Measurements from ENCODE around the gene PSMG3. TPM values are rescaled to one million over a fixed set of nuclear protein-coding genes. Genes with fewer than 3 reads are reported as not detected.

The PSMG3 gene
- total and polyA plus RNA-seq, 2 donors (not counting 3 experiments of a cell fraction or from before 2014, with no cell fraction given), result 25.5 to 49.7 TPM

- ChIA-PET CTCF (interaction anchor here (0.9 to 1.1 kb wide), 2 partner anchors 10 to 12 kb away, joined by 3 to 4 read pairs; partner anchors contain the start of gene TMEM184A), POLR2A (no interaction called here)
Measured at GRCh38 chr7:1544178-1544895, 25.5 kb downstream of the PSMG3 start.

More at GRCh38 chr7:1544178-1544895, 25.5 kb downstream of the PSMG3 start:
- TF ChIP-seq EZH2 (IDR thresholded peaks at IDR 0.05; ENCODE audit: borderline replicate concordance, low read depth, low read length, severe bottlenecking) (no peak), FOS (IDR thresholded peaks at IDR 0.05; ENCODE audit: borderline replicate concordance, insufficient read depth, low read length) (no peak), MAX (IDR thresholded peaks at IDR 0.05; ENCODE audit: insufficient read depth, insufficient read length) (no peak), CTCF (IDR thresholded peaks at IDR 0.05; ENCODE audit: extremely low read depth in 1 of 2, insufficient read depth in 1 of 2, low read depth in 1 of 2, low read length in 2 of 2) (no peak), GATA2 (IDR thresholded peaks at IDR 0.05; ENCODE audit: insufficient read depth, insufficient read length, low read depth, low read length) (no peak), POLR2AphosphoS5 (IDR thresholded peaks at IDR 0.05; ENCODE audit: insufficient read depth, low read depth, low read length) (no peak), POLR2A (IDR thresholded peaks at IDR 0.05; ENCODE audit: low read depth, low read length) (no peak), MYC (IDR thresholded peaks at IDR 0.05; ENCODE audit: low read depth, low read length) (no peak), JUN (IDR thresholded peaks at IDR 0.05; ENCODE audit: borderline replicate concordance, insufficient read depth, insufficient read length, low read depth) (no peak)
- Histone ChIP-seq H3K4me2 (ENCODE audit: insufficient read depth, low read length) (no peak overlapping the region), H3K27ac (ENCODE audit: insufficient read depth, low read depth, low read length) (no peak overlapping the region), H3K36me3 (ENCODE audit: control insufficient read depth in 2 of 2, extremely low read depth in 1 of 2, insufficient read depth in 2 of 2, low read length in 2 of 2) (peaks cover 8 to 26% of the 10 kb centered on the region in 2 experiments), H3K4me1 (ENCODE audit: control insufficient read depth, extremely low read depth, insufficient read depth, low read length) (no peaks in the 10 kb centered on the region), H3K79me2 (ENCODE audit: control insufficient read depth, insufficient read depth, low read length) (peaks cover 6% of the 10 kb centered on the region), H3K4me3 (replicated peaks in 1 of 3; ENCODE audit: insufficient read depth in 1 of 3, low read depth in 1 of 3, low read length in 3 of 3) (no peak overlapping the region), H2AFZ (ENCODE audit: low read depth, low read length) (no peak overlapping the region), H3K9me1 (replicated peaks; ENCODE audit: control insufficient read depth, extremely low read depth, insufficient read depth, low read length) (no peaks in the 10 kb centered on the region), H4K20me1 (replicated peaks; ENCODE audit: control insufficient read depth, extremely low read depth, insufficient read depth, low read length) (no peaks in the 10 kb centered on the region), H3K9me3 (replicated peaks; ENCODE audit: control insufficient read depth, insufficient read depth, low read length) (no peaks in the 10 kb centered on the region), H3K9ac (replicated peaks; ENCODE audit: extremely low read depth, insufficient read depth, low read length) (no peak overlapping the region), H3K27me3 (ENCODE audit: control insufficient read depth in 2 of 2, insufficient read depth in 2 of 2, low read length in 2 of 2) (no peaks in the 10 kb centered on the region)
- intact Hi-C loops (cut with micrococcal nuclease), result no loop called here
- dilution Hi-C loops (cut with MboI; ENCODE audit: extremely low pct_ligation_motif_present, low sequenced_read_pairs), result no loop called here
- FAIRE-seq (no peak), DNase-seq (ENCODE audit: low read depth, low spot score) (no peak)
- BruUV-seq (replicated peaks), result no TSS peak
